Measurements from ENCODE around the gene JUP. TPM values are rescaled to one million over a fixed set of nuclear protein-coding genes. Genes with fewer than 3 reads are reported as not detected.

Gene JUP
- total and polyA plus RNA-seq, 2 of the 13 experiments (the other 11 are each of a cell fraction or from before 2014, with no cell fraction given) = 12.1 to 20.6 TPM

- TF ChIP-seq ZHX2 (IDR thresholded peaks at IDR 0.05; ENCODE audit: low read depth) = no peak
- TF ChIP-seq ZHX2 (CRISPR knock-in tag; IDR thresholded peaks at IDR 0.05; ENCODE audit: borderline replicate concordance) = no peak
- no peak for TF ChIP-seq AKNA (CRISPR knock-in tag; IDR thresholded peaks at IDR 0.05; ENCODE audit: borderline replicate concordance)
- TF ChIP-seq NFAT5 (CRISPR knock-in tag; IDR thresholded peaks at IDR 0.05) = no peak
- TF ChIP-seq SP2 (CRISPR knock-in tag; IDR thresholded peaks at IDR 0.05) = no peak
- TF ChIP-seq ZFP36 (IDR thresholded peaks at IDR 0.05; ENCODE audit: borderline replicate concordance, low read depth, low read length, partially characterized antibody) = no peak
Measured at GRCh38 chr17:41754066-41754465, 32.4 kb downstream of the JUP start (continued).
